Measurements from ENCODE around the gene TNNI3K.
"Not testable (repeated sequence)": the region's sequence is repeated elsewhere in the genome, so short reads cannot be mapped to it uniquely, and the experiment has no call there.

The TNNI3K gene, protein sequence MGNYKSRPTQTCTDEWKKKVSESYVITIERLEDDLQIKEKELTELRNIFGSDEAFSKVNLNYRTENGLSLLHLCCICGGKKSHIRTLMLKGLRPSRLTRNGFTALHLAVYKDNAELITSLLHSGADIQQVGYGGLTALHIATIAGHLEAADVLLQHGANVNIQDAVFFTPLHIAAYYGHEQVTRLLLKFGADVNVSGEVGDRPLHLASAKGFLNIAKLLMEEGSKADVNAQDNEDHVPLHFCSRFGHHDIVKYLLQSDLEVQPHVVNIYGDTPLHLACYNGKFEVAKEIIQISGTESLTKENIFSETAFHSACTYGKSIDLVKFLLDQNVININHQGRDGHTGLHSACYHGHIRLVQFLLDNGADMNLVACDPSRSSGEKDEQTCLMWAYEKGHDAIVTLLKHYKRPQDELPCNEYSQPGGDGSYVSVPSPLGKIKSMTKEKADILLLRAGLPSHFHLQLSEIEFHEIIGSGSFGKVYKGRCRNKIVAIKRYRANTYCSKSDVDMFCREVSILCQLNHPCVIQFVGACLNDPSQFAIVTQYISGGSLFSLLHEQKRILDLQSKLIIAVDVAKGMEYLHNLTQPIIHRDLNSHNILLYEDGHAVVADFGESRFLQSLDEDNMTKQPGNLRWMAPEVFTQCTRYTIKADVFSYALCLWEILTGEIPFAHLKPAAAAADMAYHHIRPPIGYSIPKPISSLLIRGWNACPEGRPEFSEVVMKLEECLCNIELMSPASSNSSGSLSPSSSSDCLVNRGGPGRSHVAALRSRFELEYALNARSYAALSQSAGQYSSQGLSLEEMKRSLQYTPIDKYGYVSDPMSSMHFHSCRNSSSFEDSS

GRCh38 chr1:74235153-74235552 is at the start of gene TNNI3K:
TSS of gene TNNI3K (plus strand) at chr1:74235387. CDS start at chr1:74235452, 65 bp downstream.
- no peak for DNase-seq

GRCh38 chr1:74193908-74194307 is 41.3 kb upstream of the TNNI3K start:
- DNase-seq: no peak

GRCh38 chr1:74195339-74195738 is 39.8 kb upstream of the TNNI3K start:
- no peak for DNase-seq

DNA sequence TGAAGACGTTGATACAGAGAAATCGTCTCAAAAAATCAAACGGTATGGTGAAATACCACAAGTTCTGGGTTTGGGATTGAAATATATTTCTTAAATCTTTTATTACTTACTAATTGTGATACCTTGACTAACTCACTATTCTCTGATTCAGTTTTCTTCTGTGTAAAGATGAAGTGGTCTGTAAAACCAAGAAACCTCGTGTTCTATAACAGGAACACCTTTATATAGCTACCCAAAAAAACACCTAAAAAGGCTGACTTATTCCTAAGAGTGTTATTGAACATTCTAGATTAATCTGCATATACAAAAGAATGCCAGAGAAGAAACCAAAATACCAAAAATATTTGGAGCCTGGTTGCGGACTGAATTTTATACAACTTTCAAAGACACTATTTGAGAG is 37.9 kb upstream of the TNNI3K start:
- DNase-seq: no peak

DNA sequence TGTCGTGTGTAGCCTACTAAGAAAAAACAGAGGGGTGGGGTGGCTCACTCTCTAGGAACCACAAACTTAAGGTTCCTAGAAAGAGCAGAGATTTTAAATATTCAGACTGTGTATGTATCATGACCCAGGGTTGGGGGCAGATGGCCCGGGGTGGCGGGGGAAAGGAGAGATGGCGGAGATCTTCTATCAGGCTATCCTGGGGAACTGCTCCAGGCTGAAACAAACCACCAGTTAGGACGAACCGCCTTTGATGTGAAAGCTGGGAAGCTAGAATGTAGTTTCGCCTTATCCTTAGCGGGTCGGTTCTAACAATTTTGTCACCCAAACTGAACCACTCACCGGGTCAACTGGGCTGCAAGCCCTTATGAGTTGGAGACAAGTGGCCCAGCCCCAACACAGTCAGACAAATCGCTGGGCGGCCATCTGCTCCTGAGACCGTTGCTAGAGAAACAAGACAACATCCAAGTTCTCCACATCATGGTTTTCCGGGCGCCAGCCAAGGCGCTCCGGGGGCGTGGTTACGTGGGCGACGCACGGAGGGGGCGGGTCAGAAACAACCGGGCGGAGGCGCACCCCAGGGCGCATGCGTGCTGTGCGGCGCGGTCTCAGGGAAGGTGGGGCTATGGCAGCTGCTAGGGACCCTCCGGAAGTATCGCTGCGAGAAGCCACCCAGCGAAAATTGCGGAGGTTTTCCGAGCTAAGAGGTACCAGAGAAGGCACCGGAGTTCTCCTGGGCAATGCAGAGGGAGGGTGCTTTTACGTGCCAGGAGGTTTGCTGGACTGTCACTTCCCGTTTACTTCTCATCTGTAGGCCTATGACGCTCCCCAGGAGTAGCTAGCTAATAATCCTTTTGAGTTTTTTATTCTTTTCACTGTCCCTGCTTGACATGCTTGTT is 37.3 kb upstream of the TNNI3K start, which contains the start of the genes FPGT and LRRIQ3:
FPGT (plus strand) TSS at position 586 of the 896 bp plus-strand sequence; CDS start at position 623, 37 bp downstream.
LRRIQ3 (minus strand) TSS at position 520 of the 896 bp plus-strand sequence. CDS start 14,492 bp downstream, outside the sequence.
- peak; percentile 95 to 96 for DNase-seq

DNA sequence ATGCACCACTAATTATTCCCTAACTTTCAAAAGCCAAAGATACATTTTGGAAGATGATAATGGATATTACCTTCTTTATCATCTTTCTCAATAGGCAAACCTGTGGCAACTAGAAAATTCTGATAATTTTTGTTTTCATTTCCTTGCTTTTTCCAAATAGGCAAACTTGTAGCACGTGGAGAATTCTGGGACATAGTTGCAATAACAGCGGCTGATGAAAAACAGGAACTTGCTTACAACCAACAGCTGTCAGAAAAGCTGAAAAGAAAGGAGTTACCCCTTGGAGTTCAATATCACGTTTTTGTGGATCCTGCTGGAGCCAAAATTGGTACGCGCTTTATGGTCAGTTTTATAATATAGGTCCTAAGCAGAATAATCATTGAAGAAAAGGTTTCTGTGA is 35.7 kb upstream of the TNNI3K start:
- no peak for DNase-seq

DNA sequence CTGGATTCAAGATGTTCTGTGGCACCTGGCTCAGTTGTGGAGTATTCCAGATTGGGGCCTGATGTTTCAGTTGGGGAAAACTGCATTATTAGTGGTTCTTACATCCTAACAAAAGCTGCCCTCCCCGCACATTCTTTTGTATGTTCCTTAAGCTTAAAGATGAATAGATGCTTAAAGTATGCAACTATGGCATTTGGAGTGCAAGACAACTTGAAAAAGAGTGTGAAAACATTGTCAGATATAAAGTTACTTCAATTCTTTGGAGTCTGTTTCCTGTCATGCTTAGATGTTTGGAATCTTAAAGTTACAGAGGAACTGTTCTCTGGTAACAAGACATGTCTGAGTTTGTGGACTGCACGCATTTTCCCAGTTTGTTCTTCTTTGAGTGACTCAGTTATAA is 29.9 kb upstream of the TNNI3K start:
- DNase-seq: no peak

- no peak for DNase-seq
Observed at GRCh38 chr1:74215229-74215628, 20.0 kb upstream of the TNNI3K start.

DNA sequence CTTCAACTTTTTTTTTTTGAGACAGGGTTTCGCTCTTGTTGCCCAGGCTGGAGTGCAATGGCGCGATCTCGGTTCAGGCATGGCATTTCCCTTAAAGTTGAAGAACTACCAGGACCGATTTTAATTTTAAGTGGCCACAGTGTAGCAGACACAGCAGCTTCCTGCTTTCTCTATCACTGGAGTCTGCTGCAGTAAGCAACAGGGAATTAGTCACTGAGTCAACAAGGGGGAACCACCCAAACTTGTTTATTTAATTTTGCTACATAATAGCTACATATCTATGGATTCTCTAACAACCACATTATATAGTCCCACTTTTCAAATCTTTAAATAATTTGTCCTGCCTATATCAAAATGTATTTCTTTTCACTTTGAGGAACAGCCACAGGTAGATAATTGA is 12.5 kb upstream of the TNNI3K start:
- DNase-seq: no peak

DNA sequence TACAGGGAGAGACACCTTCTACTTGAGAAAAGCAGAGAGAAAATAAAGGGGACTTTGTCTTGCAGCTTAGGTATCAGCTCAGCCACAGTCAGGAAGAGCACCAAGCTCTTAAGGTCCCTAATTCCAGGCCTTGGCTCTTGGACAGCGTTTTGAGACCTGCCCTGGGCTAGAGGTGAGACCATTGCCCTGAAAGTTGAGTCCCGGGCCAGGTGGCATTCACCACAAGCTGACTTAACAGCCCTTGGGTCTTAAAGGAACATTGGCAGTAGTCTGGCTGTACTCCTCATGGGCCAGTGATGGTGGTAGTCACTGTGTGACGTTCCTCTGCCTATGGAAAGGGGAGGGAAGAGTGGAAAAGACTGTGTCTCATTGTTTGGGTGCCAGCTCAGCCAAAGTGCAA is 11.7 kb upstream of the TNNI3K start:
- DNase-seq: no peak

- DNase-seq: no peak
Observed at GRCh38 chr1:74236440-74236839, 1.3 kb downstream of the TNNI3K start.

- DNase-seq: no peak
Observed at GRCh38 chr1:74237035-74237434, 1.8 kb downstream of the TNNI3K start.

- no peak for DNase-seq
Observed at GRCh38 chr1:74237787-74238186, 2.6 kb downstream of the TNNI3K start.

DNA sequence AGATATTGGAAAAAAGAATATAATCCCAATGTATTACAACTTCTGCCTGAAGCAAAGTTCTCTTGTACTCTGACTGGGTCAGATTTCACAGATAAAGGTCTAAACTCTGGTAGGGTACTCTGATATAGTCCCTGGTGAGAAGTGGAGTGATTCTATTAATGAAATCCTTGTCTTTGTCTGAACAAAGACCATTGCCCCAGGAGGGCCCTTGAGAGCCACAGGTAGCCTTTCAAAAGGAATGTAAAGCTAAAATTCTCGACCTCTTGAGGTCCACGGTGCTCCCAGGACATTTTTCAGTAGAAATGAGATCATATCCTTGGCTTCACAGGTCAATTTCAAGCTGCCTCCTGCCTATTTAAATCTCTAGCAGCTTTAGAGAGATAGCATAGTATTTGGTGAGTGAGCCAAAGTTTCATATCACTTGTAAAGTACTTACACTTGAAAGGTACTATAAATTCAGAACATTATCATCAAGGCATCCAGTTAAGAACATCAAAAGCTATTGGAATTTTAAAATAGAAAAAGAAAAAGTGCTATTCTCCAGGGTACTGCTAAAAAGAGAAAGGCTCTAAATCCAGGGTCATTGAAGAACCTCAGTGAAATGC is 10.1 kb downstream of the TNNI3K start:
- DNase-seq: no peak

DNA sequence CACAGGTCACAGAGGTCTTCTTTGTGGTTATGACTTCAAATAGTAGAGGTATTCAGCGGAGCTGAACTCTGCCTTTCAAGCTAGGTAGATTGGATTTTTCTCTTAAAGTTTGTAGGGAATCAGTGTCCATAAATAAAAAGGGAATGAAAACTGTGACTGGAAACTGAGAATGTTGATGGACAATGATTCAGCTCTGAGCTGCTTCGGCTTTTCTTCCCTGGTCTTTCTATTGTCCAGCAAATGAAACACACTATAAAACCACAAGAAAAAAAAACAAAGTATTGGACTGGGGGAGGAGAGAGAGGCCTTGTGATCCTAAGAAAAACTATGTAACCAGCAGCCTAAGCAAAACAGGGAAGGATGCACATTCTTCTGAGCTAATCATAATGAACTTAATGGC is 11.1 kb downstream of the TNNI3K start:
- no peak for DNase-seq

DNA sequence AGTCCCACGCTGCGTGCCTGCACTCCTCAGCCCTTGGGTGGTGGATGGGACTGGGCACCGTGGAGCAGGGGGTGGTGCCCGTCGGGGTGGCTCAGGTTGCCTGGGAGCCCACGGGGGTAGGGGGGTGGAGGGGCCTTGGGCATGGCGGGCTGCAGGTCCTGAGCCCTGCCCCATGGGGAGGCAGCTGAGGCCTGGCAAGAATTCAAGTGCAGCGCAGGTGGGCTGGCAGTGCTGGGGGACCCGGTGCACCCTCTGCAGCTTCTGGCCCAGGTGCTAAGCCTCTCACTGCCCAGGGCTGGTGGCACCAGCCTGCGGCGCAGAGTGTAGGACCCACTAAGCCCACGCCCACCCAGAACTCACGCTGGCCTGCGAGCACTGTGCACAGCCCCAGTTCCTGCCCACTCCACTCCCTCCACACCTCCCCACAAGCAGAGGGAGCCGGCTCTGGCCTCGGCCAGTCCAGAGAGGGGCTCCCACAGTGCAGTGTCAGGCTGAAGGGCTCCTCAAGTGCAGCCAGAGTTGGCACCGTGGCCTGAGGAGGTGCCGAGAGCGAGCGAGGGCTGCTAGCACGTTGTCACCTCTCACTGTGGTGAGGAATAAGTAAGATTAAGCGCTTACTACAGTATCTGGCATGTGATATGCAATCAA is 12.8 kb downstream of the TNNI3K start:
- no peak for DNase-seq

DNA sequence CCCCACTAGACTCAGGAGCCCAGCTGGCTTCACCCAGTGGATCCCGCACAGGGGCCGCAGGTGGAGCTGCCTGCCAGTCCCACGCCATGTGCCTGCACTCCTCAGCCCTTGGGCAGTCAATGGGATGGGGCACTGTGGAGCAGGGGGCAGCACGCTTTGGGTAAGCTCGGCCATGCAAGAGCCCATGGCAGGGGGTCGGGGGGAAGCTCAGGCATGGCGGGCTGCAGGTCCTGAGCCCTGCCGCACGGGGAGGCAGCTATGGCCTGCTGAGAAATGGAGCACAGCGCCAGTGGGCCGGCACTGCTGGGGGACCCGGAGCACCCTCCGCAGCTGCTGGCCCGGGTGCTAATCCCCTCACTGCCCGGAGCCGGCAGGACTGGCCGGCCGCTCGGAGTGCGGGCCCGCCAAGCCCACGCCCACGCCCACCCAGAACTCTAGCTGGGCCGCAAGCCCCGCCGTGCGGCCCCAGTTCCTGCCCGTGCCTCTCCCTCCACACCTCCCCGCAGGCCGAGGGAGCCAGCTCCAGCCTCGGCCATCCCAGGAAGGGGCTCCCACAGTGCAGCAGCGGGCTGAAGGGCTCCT is 18.1 kb downstream of the TNNI3K start:
- DNase-seq: not testable (repeated sequence)

DNA sequence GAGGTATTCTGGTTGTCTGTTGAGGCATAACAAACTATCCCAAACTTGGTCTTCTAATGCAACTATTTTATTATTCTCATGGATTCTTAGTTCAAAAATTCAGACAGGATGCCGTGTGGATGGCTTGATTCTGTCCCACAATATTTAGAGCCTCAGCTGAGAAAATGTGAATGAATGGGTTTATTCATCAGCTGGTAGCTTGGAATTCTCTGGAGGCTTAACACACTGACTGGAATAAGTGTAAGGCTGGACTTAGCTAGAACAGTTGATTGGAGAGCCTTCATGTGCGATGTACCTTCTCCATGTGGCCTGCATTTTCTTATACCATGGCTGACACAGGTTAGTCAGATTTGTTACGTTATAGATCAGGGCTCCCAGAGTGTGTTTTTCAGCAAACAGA is 30.8 kb downstream of the TNNI3K start:
- DNase-seq: no peak

DNA sequence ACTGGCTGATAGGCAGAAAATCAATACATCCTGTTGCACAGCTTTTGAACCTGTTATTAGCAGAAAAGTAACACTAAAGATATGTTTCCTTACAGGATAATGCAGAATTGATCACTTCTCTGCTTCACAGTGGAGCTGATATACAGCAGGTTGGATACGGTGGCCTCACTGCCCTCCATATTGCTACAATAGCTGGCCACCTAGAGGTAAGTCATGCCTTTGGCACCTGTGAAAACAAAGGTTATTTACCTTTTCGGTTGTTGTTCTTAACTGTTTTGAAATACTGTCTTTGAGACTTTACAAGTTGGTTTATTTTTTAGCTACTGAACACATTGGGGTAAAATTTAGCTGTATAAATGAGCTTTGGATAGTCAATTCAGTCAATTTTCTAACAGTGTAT is 36.3 kb downstream of the TNNI3K start:
- DNase-seq: no peak

GRCh38 chr1:74280642-74281396 is 45.6 kb downstream of the TNNI3K start:
- DNase-seq: no peak

DNA sequence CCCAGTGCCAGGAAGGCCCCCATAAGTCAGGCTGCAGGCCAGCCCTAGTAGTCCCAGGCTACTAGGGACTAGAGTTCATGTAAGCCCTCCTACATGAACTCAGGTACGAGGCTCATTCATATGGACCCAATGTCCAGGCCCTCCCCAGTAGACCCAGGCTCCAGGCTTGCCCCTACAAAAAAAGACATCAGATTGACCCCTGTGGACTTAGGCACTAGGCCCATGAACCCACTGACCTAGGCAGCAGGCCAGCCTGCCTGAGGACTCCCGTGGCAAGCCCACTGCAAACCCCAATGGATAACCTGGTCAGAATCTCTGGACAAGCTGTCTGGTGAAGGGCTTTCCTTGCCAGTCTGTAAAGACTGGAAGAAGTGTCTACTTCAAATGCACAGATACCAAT is 51.2 kb downstream of the TNNI3K start:
- no peak for DNase-seq

All from stimulated activated CD4-positive, alpha-beta T cell treated with anti-CD3 and anti-CD28 coated beads, Interleukin-2, amount 100 ng/mL, for 24 hours (primary cell).